Stomach (tissue), 9 donors: ENCODE data around the gene ETV5. TPM values are rescaled to one million over a fixed set of nuclear protein-coding genes. Genes with fewer than 3 reads are reported as not detected.

Experiments
- DNase-seq, 2 donors: peaks; one replicate each; pipeline versions ENCODE4 v3.0.0 to v3.0.0-alpha.2; 2013 to 2019
- H3K27ac ChIP-seq, 5 donors: fragments of 200-600 bp in 4 of 5; sonication (generic) in 4 of 5; one replicate each; pipeline ENCODE4 v1.5.1; 2013 to 2019; ENCODE audit warnings: mild to moderate bottlenecking in 1 of 5, moderate library complexity in 1 of 5
- H3K27me3 ChIP-seq, 3 donors: fragments of 200-600 bp; sonication (generic); one replicate each; pipeline ENCODE4 v1.5.1; 2017 to 2019; ENCODE audit warnings: mixed run types in 1 of 3
- H3K36me3 ChIP-seq, 4 donors: fragments of 200-600 bp; sonication (generic); 1 replicate in 3 of 4; 2 replicates in 1 of 4; pipeline ENCODE4 v1.5.1; 2016 to 2019
- H3K4me1 ChIP-seq, 4 donors: fragments of 200-600 bp; sonication (generic); one replicate each; pipeline ENCODE4 v1.5.1; 2016 to 2019
- H3K4me3 ChIP-seq, 4 donors: fragments of 200-600 bp; sonication (generic) in 3 of 4; one replicate each; pipeline ENCODE4 v1.5.1; 2016 to 2019; ENCODE audit warnings: mild to moderate bottlenecking in 1 of 4
- H3K9me3 ChIP-seq, 4 donors: fragments of 200-600 bp; sonication (generic); one replicate each; pipeline ENCODE4 v1.5.1; 2016 to 2019
- CTCF ChIP-seq, 7 experiments: fragments of 450-650 bp in 4 of 7; fragments of 200-600 bp in 3 of 7; sonication (generic) in 3 of 7; IDR thresholded peaks; one replicate each; pipeline ENCODE4 v1.5.1; 2016 to 2019; ENCODE audit warnings: antibody characterized with exemption in 7 of 7, control low read depth in 2 of 7, mild to moderate bottlenecking in 1 of 7
- EP300 ChIP-seq: sonication (generic); formaldehyde crosslinking; IDR thresholded peaks from one replicate; pipeline ENCODE4 v1.6.1; 2017; ENCODE audit warnings: antibody characterized with exemption
- POLR2A ChIP-seq, 4 donors: fragments of 450-650 bp; IDR thresholded peaks; one replicate each; pipeline ENCODE4 v1.6.1; 2016; ENCODE audit warnings: antibody characterized with exemption in 4 of 4, control low read depth in 2 of 4, mild to moderate bottlenecking in 1 of 4, moderate library complexity in 1 of 4
- POLR2AphosphoS5 ChIP-seq, 3 donors: sonication (generic); formaldehyde crosslinking; IDR thresholded peaks; one replicate each; pipeline ENCODE4 v1.6.1; 2016; ENCODE audit warnings: antibody characterized with exemption in 3 of 3
- WGBS, 5 donors: extraction: QIAGEN DNeasy Blood & Tissue Kit in 3 of 5; methylation state at CpG; one replicate each; pipeline versions ENCODE4 v1.1.5 to v1.1.7; 2013 to 2018; 5-methylcytosine and 5-hydroxymethylcytosine counted together
- intact Hi-C: fragments of 100-400 bp; cut with DNase I; formaldehyde crosslinking; loops from one replicate; pipeline ENCODE4 v1.15.1; 2023; ENCODE audit warnings: low total_unique reads
- polyA plus RNA-seq, 3 donors: library from polyadenylated mRNA; stranded (reverse); fragments of 200-250 nt; gene quantifications; one replicate each; pipeline ENCODE4 v1.2.3, GENCODE V29; 2013
- total RNA-seq, 5 donors: library from RNA; depleted of rRNA; stranded (reverse); fragments of >200 nt; gene quantifications; one replicate each; pipeline versions ENCODE4 v1.1.0 to v1.2.3, GENCODE V29; 2014 to 2016
- donor health status: healthy with polysubstance abuse.
- donor health status: Bipolar disorder and iron deficiency.
- donor health status: healthy.

Gene ETV5
- total and polyA plus RNA-seq, 8 donors, result 2.9 to 343 (median 17.7) TPM

GRCh38 chr3:186002884-186003472, 105.9 kb downstream of the ETV5 start:
- WGBS, 5 donors, result 26 to 53% (median 40%) methylated on average over 3 of the region's 3 CpGs
- Histone ChIP-seq H3K36me3 (no peaks in the 10 kb centered on the region), H3K4me1 (no peaks in the 10 kb centered on the region), H3K27me3 (no peaks in the 10 kb centered on the region), H3K27ac (no peak overlapping the region), H3K4me3 (no peak overlapping the region), H3K9me3 (no peaks in the 10 kb centered on the region)
- TF ChIP-seq CTCF (IDR thresholded peaks at IDR 0.05), result peak in 1 of 7 experiments; percentile 11
- no peak for TF ChIP-seq EP300
- DNase-seq, result no peak
- intact Hi-C loops, result no loop called here

- 65 to 76% (median 68%) methylated on average over 2 of the region's 2 CpGs for WGBS, 5 donors
- no peak for TF ChIP-seq POLR2A (IDR thresholded peaks at IDR 0.05)
- H3K9me3 ChIP-seq, result no peaks in the 10 kb centered on the region
- intact Hi-C loops, result no loop called here
- H3K4me1 ChIP-seq, result no peaks in the 10 kb centered on the region
- H3K4me3 ChIP-seq, result no peak overlapping the region
- no peaks in the 10 kb centered on the region for H3K36me3 ChIP-seq
- no peaks in the 10 kb centered on the region for H3K27me3 ChIP-seq
- no peak overlapping the region for H3K27ac ChIP-seq
- DNase-seq, result no peak
Observed at GRCh38 chr3:186001842-186002241, 107.0 kb downstream of the ETV5 start.

GRCh38 chr3:185999221-185999620, 109.7 kb downstream of the ETV5 start:
- intact Hi-C loops, result no loop called here

GRCh38 chr3:185998136-185998535, 110.8 kb downstream of the ETV5 start:
- Histone ChIP-seq H3K36me3 (no peaks in the 10 kb centered on the region), H3K27ac (no peak overlapping the region), H3K9me3 (no peaks in the 10 kb centered on the region), H3K27me3 (no peaks in the 10 kb centered on the region), H3K4me3 (no peak overlapping the region), H3K4me1 (peaks cover 0 to 3% (median under 1%) of the 10 kb centered on the region in 4 donors)
- TF ChIP-seq POLR2AphosphoS5 (IDR thresholded peaks at IDR 0.05) (no peak), POLR2A (IDR thresholded peaks at IDR 0.05) (no peak), CTCF (IDR thresholded peaks at IDR 0.05) (no peak), EP300 (no peak)
- DNase-seq, result no peak
- intact Hi-C loops, result no loop called here
- 67 to 88% (median 82%) methylated on average over 2 of the region's 2 CpGs for WGBS, 5 donors

More at GRCh38 chr3:185999221-185999620, 109.7 kb downstream of the ETV5 start:
- DNase-seq, result no peak
- 92 to 97% (median 94%) methylated on average over 14 of the region's 14 CpGs for WGBS, 5 donors
- TF ChIP-seq POLR2A (IDR thresholded peaks at IDR 0.05) (no peak), POLR2AphosphoS5 (IDR thresholded peaks at IDR 0.05) (no peak), EP300 (no peak), CTCF (IDR thresholded peaks at IDR 0.05) (no peak)
- Histone ChIP-seq H3K4me1 (no peaks in the 10 kb centered on the region), H3K4me3 (no peak overlapping the region), H3K27me3 (no peaks in the 10 kb centered on the region), H3K27ac (no peak overlapping the region), H3K9me3 (no peaks in the 10 kb centered on the region), H3K36me3 (no peaks in the 10 kb centered on the region)

GRCh38 chr3:185997130-185997529, 111.8 kb downstream of the ETV5 start:
- 71 to 83% (median 76%) methylated on average over 3 of the region's 3 CpGs for WGBS, 5 donors
- TF ChIP-seq EP300, result no peak
- TF ChIP-seq CTCF (IDR thresholded peaks at IDR 0.05), result no peak
- no peak for TF ChIP-seq POLR2AphosphoS5 (IDR thresholded peaks at IDR 0.05)
- no peak for TF ChIP-seq POLR2A (IDR thresholded peaks at IDR 0.05)
- intact Hi-C loops, result no loop called here

More at GRCh38 chr3:185997130-185997529, 111.8 kb downstream of the ETV5 start:
- Histone ChIP-seq H3K4me3 (no peak overlapping the region), H3K4me1 (peaks cover 0 to 11% (median 3%) of the 10 kb centered on the region in 4 donors), H3K36me3 (no peaks in the 10 kb centered on the region), H3K27ac (no peak overlapping the region), H3K27me3 (no peaks in the 10 kb centered on the region), H3K9me3 (no peaks in the 10 kb centered on the region)
- DNase-seq, result no peak
